AG09319 (cell line): Measurements from ENCODE around the gene DPF3.
A peak's percentile ranks its signal among the peaks of the same experiment; 100 is the strongest.

Experiments
- DNase-seq: peaks from one replicate; pipeline ENCODE4 v3.0.0-alpha.2; 2010; ENCODE audit warnings: low read depth; ENCODE audit errors: extremely low read depth
- CTCF ChIP-seq: IDR thresholded peaks from 2 replicates; pipeline ENCODE4 v1.5.1; 2011; ENCODE audit warnings: low read depth, mild to moderate bottlenecking, inconsistent platforms, low read length, moderate library complexity

Gene DPF3

GRCh38 chr14:72677664-72678063 is 216.2 kb downstream of the DPF3 start:
- no peak for TF ChIP-seq CTCF

GRCh38 chr14:72675126-72675525 is 218.8 kb downstream of the DPF3 start:
- no peak for TF ChIP-seq CTCF
- DNase-seq = no peak

More at GRCh38 chr14:72677664-72678063, 216.2 kb downstream of the DPF3 start:
- no peak for DNase-seq

DNA sequence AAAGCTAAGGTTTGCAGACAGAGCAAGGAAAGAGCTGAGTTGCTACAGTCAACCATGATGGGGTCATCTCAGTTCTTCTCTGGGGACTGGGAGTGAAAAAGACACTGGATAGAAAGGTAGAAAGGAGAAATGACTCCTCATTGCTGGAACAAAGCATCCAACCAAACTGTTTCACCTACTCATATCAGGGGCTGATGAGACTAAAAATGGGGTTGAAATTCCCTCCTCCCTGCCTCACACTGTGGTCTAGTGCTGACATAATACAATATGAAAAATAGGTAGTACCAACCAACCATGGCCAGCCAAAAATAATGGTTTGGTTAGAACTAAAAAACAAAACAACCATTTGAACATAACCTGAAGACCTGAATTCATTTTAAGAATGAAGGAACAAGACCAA is 220.7 kb downstream of the DPF3 start:
- TF ChIP-seq CTCF = no peak
- DNase-seq = no peak

DNA sequence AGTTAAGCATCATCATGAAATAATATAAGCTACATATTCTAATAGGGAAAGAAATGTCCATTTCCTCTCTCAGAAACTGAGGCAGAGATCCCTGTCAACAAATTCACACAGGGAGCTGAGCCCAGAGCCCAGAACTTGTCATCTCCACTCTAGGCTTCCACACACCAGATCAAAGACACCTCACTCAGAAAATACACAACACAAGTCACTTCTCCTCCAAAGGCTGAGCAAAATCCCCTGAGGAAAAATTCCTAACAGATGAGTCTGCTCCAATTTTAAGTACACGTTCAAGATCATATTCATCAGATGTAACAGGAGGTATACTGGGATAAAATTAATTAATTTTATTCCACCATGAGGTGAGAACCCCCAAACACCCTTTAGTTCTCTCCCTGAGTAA is 227.3 kb downstream of the DPF3 start:
- no peak for DNase-seq
- no peak for TF ChIP-seq CTCF

DNA sequence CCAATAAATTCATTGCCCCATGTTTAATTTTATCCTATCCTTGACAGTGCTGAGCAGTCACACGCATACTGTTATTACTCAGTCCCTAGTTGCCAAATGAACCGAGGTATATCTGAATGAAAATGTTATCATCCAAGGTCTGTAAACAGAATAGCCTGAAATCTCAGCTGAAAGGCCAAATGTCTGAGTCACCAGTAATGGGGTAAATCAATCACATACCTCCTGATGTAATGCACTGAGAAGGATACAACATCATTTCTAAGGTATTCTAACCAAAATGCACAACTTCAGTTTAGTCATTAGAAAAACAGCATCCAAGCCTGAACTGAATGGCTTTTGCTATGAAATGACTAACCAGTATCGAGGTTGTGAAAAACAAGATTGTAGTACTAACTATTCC is 228.6 kb downstream of the DPF3 start:
- no peak for TF ChIP-seq CTCF
- DNase-seq = peak; percentile 90

DNA sequence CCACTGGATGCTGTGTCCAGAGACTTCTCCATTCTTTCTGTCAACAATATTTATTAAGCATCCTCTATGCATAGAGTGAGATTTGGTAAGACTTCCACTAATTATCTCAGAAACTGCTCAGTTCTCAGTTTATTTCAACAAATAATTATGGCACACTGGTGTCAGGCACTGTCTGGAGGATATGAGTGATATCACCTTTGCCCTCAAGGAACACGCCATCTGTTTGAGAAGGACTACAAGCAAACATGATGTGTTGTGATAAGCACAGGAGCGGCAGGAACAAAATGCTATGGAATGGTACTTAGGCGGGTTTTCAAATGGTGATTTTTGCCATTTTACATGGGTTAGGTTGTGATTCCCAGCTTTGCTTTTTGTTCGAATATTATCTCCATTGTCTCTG is 229.2 kb downstream of the DPF3 start:
- TF ChIP-seq CTCF = no peak
- no peak for DNase-seq

DNA sequence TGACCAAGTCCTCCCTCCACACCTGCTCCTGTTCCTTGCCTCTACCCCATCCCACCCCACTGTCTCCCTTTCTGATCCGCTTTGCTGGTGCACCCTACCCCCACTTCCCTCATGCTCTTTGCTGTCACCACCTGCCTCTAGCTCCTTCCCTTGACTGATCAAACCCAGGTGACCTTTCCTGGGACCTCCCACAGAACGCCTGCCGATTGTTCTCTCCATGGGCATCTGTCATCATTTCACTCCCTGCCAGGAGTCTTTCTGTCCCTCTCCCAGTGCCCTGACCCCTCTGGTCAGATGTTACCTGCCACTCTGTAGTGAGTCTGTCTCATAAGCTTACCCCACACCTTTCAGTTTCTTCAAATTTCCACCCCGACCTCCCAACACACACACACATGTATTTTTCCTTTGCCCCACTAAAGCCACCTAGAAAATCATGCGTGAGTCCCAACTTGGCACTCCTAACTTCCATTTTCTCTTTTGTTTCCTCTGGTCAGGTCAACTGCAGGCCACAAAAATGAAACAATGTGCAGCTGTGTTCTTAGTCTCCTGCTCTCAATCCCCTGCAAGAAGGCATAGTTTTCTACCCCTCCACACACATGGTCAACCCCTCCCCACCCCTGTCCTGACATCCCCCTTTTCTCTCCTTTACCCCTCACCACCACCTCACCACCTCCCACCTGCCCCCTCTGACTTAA is 229.8 kb downstream of the DPF3 start:
- no peak for TF ChIP-seq CTCF
- no peak for DNase-seq
